Cortex of kidney (tissue), 1 donor: ENCODE measurements around the gene CLASP1.
"Not testable (repeated sequence)": the region's sequence is repeated elsewhere in the genome, so short reads cannot be mapped to it uniquely, and the experiment has no call there.

ENCODE experiments used
- DNase-seq: peaks from one replicate; lab custom pipeline; 2025; lab: John Stamatoyannopoulos, UW

CLASP1 gene

DNA sequence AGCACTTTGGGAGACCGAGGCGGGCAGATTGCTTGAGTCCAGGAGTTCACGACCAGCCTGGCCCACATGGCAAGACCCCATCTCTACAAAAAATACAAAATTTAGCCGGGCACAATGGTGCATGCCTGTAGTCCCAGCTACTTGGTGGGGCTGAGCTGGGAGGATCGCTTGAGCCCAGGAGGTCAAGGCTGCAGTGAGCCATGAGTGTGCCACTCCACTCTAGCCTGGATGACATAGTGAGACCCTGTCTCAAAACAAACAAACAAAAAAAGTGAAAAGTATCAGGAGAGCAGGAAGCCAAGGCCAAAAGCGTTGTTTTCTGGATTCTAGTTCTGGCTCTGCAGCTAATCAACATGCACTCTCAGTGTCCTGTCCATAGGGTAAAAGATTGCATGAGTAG is 10.7 kb upstream of the CLASP1 start:
- DNase-seq, result no peak

DNA sequence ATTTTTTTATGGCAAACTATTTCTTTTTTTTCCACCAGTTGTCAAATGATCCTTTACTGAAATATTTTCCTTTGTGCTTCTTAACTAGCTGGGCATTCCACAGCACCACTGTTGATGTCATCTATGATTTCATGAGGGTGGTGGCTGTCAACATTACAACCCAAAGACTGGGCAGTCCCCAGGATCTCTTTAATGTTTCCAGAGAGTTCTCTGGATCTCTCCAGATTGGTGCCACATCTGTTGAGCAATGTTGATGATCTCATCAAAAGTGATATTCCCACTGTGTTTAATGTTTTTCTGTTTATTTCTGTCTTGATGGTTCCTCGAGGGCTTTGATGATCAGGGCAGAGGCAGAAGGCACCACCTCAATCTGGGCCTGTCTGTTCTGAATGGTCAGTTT is 9.1 kb upstream of the CLASP1 start:
- not testable (repeated sequence) for DNase-seq

DNA sequence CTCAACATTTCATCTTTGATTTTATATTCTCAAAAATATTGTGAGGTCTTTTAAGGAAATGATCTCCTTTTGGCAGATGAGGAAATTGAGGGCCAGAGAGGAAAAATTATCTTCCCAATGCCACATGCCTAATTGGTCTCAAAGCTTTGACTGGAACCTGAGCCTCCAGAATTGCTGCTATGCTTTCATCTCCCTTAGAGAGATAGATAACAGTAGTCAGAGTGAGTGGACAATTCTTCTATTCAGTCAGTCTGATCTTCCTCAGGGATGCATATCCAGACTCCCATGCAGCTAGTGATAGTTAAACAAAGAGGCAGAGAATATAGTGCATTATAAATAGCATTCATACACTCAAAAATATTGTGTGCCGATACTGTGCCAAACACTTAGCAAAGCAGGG is 3.8 kb upstream of the CLASP1 start:
- DNase-seq, result no peak

DNA sequence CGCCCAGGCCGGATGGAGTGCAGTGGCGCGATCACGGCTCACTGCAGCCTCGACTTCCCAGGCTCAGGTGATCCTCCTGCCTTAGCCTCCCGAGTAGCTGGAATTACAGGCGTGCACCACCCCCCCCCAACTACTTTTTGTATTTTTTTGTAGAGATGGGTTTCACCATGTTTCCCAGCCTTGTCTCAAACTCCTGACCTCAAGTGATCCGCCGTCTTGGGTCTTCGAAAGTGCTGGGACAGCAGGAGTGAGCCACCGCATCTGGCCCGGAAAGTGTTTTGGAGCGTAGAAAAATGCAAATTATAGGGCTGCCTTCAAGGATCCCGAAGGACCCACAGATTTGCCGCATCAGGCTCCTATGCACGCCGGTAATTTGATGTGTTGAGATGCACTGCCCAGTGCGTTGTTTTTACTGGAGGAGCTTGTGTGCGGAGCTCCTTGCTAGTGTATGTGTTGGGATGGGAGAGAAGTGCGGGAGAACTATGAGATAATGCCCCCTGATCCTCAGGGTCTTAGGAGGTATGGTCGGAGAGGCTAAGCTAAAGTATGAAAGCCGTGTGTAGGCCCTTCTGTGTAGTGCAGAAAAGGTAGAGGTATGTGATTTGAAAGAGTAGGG is 1.2 kb upstream of the CLASP1 start:
- no peak for DNase-seq

DNA sequence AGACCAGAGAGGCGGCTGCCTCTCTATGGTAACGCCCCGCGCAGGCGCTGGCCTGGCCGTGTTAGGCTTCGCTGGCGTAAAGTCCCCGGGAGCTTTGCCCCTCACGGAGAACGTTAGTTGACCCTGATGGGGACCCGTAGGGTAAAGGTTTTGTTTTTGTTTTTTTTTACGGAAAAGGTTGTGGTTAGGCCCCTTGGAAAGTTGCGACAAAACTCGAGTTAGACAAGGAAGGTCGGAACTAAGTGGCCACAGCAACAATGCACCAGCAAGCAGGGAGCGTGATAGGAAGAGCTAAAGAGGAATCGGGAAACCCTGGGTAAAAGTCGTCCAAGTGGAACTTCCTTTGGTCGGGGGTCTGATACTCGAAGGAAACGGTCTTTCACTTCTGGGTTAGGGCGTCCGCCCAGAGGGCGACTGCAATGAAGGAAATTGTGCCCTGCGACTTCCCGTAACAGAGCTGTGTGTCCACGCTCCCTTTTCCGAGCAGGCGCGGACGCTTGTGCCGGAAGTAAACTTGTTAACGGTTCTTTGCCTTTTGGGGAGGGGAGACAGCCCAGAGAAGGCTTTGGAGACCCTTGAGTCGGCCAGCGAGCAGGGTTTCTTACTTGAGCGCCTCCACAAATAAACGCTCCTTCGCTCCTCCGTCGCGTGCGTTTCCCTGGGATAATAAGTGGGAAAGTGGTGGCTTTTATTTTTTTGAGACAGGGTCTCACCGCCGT is 493 bp upstream of the CLASP1 start:
- DNase-seq, result no peak

DNA sequence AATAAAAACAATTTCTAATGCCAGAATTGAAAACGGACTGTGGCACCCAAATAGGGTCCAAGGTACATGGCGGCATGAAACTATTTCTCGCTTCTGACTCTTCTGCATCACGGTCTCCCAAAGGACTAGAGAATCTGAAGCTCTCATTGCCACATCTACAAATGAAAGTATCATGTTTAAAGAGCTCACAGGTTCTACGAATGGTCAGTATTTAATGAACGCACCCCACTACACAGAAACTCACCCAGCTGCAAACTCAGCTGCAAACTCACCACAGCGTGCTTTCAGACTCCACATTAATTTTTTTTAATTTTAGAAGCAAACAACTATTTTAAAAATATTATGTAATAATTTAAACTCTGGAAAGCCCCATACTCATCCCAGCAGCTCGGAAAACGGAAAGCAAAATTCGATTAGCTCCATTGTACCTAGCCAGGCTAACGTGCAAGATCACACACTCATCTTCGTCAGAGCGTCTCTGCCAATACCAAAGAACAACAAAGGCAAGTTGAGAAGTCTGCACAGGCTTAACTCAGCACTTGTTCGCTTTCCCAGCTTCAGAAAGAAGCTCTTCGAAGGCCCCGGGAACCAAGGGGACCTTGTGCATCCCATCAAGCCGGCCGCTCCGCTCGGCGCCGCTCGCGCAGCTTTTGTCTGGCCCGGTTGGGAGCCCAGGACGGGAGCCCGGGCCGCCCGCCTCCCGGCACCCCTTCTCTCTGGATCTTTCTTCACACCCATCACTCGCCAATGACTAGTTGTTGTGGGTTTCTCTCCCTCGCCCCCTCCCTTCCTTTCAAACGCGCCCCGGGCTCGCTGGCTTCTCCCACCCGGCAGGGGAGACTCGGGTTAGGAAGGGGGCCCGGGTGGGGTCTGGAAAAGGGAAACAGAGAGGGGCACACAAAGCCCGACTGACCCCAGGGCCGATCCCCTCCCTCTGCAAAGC is 785 bp downstream of the CLASP1 start:
- DNase-seq, result no peak

DNA sequence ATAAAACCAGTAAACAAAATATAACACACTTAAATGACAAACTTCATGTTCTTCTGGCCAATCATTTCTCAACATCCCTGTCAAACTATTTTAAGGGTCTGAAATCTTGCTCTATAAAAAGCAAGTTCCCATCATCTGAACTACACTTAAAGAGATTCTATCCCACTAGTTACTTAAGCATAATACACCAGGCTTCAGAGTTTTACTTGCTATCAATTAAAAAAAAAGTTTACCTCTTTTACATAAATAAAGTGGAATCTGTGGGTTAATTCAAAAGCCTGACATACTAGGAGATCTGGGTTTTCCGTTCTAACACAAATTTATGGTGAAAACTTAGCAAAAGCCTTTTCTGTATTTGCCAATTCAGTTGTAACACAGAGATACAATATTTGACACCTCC is 1.9 kb downstream of the CLASP1 start:
- no peak for DNase-seq

DNA sequence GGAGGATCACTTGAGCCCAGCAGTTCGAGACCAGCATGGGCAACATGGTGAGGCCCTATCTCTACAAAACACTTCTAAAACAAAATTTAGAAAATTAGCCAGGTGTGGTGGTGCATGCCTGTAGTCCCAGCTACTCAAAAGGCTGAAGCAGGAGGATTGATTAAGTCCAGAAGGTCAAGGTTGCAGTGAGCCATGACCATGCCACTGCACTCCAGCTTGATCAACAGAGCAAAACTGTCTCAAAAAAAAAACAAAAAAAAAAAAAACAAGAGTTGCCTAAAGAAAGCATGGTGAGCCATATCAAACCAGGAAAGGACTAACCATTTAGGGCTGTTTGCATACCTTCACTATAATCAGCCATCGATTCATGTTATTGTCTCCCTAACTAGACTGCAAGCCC is 4.5 kb downstream of the CLASP1 start:
- DNase-seq, result no peak

DNA sequence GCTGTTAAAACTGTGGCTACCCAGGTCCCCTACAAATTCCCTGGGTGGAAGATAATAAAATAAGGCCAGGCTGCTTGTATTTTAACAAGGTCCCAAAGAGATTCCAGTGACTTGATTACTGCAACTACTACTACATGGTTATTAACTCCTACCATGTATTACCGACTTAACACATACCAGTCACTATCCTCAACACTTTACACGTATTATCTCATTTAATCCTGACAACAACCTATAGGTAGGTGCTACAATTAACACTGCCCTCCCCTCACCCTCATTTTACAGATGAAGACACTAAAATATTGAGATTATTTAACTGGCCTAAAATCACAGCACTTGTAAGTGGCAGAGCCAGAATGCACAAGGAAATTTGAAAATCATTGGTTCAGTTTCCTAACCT is 5.4 kb downstream of the CLASP1 start:
- no peak for DNase-seq

DNA sequence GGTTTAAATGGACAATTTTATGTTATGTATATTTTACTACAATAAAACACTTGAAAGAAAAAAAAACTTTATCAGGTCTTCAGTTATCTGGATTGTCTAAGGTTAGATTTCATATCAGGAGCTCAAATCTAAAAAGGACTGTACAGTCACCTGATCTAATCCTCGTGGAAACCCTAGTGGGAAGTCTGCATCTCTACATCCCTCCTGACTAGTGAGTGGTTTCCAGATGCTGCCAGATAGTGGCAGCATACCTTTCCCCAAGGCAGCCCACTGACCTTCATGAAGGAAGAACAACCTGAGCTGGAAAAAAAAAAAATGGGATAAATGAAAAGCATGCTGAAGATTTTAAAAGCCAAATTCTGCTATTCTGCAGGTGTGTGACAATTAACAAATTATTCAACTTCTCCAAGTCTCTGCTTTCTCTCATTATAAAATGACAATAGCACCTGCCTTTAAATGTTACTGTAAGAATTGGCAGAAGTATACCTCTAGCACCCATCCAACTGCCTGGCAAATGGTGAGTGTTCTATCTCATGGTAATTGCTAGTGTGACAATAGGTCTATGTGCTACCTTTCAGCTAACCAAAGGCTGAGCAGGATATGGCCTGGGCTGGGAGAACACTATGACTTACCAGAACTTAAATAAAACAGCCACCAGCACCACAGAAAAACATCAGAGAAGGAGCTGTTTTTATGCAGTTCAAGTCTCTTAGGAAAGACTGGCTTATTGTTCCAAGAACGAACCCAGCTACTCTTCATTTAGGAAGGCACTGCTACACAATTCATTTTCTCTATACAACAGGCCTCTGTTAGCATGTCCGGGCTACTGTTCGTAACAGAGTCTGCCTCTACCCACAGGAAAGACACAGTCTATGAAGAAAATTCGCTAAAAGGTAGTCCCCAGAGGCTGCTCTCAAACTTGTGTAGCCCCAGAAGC is 8.6 kb downstream of the CLASP1 start:
- DNase-seq, result no peak

DNA sequence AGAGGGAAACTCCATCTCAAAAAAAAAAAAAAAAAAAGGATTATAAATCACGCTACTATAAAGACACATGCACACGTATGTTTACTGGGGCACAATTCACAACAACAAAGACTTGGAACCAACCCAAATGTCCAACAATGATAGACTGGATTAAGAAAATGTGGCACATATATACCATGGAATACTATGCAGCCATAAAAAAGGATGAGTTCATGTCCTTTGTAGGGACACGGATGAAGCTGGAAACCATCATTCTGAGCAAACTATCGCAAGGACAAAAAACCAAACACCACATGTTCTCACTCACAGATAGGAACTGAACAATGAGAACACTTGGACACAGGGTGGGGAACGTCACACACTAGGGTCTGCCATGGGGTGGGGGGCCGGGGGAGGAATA is 9.4 kb downstream of the CLASP1 start:
- not testable (repeated sequence) for DNase-seq

DNA sequence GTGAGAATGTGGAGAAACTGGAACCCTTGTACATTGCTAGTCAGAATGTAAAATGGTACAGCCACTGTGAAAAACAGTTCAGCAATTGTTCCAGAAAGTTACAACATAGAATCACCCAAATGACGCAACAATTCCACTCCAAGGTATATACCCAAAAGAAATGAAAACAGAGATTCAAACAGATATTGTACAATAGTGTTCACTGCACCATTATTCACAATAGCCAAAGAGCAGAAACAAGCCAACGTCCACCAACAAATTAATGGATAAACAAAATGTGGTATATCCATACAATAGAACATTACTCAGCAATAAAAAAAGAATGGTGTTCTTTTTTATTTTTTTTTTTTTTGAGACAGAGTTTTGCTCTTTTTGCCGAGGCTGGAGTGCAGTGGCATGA is 10.9 kb downstream of the CLASP1 start:
- no peak for DNase-seq

DNA sequence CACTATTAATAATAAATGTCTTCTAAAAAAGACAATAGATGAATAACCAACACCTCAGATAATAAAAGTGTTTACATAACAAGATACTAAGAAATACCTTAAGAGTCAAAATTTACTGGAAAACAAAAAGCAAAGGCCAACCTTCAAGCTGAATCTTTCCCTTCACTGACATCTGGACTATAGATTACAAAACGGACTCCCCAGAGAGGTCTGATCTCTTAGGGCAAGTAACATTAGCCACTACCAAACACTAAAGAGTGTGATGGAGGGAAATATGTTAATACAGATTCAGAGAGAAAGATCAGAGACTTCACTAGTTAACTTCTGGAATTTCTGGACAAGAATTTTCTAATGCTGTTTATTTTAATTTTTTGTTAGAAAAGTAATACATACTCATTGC is 13.9 kb downstream of the CLASP1 start:
- no peak for DNase-seq

DNA sequence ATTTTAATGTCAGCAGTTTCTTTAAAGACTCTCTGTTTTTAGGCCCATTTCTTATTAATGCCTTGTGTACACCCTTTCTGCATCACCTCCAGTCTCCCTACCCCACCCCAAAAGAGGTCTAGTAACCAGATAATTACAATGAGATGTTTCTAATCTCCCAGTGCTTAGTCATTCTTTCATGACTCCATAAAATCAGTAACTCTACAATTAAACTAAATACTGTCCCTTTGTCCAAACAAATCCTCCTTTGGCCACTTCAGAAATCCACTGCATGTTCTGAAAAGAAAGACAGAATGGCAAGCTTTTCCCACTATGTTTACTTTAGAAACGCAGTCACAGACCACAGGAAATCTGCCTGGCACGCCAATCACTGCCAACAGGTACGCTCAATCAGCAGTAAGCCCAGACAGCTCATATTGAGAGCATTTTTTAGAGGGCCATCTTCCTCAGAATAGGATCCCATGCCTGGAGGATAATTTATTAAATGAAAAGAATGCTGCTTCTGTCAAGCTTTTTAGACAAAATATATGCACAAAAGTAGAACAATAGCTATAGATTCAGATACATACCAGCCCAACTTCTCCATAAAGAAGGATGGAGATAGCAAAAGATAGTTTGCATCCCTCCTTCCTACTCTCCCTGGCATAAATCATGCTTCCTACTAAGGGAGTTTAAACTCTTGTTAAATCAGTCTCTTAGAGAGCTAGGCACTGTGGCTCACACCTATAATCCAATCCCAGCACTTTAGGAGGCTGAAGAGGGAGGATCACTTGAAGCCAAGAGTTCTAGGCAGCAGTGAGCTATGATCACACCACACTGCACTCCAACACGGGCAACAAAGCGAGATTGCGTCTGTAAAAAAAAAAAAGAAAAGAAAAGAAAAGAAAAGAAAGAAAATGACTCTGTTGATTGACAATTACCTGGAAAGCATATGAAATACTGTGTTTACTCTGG is 14.6 kb downstream of the CLASP1 start:
- no peak for DNase-seq

DNA sequence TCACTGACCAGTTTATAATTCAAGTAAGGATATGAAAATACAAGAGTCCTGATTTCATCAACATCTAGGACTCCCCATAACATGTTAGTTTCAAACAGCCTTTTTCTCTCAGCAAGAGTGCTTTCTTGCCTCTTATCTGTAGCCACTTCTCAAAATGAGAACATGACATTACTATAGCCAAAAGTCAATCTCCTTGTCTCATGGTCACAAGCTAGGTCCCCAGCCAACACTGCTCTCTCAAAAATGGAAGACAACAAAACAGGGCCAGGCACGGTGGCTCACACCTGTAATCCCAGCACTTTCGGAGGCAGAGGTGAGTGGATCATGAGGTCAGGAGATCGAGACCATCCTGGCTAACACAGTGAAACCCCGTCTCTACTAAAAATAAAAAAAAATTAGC is 15.8 kb downstream of the CLASP1 start:
- DNase-seq, result no peak

DNA sequence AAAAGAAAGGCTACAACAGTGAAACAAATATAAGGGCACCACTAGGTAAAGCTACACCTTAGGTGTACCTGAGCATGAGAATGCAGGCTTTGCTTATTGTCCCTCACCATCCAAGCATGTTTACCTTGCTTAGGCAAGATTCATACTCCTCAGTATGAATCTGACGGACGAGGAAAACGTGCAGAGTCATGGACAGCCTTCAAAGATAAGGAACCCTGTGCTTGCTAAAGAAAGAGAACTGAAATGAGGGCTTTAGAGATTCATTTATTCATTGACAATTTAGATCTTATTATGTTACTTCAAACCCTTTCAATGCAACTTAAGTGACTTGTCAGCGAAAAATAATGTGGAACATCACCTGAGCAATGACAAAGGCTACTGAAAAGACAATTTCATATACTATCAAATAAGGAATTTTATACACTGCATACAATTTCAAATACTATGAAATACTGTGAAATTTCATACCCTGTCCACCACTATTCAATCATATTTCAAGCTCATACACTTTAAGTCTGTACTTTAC is 21.7 kb downstream of the CLASP1 start:
- no peak for DNase-seq

DNA sequence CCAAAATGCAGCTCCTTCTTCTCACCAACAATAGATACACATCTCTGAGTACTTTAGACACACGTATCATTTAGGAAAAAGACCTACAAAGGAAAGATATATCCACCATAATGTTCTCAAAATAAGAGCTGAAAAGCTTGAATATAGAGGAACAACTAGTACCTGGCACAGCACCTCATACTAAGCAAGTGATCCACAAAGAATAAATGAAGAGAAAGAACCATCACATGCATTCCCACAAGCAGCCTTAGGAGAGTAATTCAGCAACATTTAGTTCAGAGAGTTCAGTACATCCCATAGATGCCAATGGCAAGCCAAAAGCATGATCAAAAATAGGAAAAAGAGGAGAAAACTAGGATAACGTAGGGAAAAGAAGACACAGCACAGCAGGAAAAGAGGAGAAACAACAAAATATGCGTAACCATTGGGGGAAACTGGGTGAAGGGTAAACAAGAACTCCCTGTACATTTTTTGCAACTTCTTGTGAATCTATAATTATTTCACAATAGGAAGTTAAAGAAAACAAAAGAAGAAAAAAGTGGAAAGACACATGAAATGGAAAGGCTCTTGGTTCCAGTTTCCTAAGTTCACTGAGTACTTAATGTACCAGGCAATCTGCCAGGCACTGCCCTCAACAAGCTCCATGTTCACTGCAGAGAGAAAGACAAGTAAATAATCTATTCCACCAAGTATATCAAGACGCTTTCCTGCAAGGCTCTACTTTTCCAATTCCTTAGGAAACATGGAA is 22.3 kb downstream of the CLASP1 start:
- no peak for DNase-seq

DNA sequence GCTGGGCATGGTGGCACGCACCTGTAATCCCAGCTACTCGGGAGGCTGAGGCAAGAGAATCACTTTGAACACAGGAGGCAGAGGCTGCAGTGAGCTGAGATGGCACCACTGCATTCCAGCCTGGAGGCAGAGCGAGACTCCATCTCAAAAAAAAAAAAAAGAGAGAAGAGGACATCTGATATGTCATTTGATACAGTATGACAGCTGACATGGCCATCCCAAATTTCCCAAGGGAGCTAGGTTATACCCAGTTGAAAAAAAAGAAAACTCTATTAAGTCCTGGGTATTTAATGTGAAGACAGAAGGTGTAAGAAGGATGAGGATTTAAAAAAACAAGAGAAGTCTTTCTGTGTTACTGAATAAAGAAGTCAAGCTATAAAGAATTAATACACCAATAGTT is 23.3 kb downstream of the CLASP1 start:
- DNase-seq, result no peak

DNA sequence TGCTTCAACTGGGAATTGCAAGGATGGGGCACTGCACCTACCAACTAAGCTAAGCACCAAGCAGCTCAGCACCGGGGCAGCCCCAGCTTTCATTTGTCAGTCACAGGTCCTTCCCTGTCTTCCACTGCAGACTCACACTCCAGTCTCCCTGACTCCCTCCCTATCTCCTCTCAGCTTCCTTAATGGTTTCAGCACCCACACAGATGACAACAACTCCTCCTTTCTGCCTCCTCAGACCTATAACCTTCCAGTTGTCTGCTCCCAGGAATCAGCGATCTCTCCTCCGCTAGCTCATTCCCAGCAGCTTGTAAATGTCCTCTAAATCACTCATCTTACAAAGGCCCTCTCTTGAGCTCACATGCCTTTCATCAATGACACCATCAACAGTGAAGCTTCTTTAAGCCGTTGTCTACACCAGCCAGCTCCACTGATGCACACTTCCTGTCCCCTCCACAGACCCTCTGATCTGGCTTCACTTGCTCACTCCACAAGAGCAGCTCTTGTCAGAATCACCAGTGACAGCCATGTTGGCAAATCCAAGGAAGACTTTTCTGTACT is 32.1 kb downstream of the CLASP1 start:
- no peak for DNase-seq
